ENCODE measurements around the gene GABRA4. TPM values are rescaled to one million over a fixed set of nuclear protein-coding genes. Genes with fewer than 3 reads are reported as not detected.

The GABRA4 gene
- total RNA-seq, 1 donor, result not detected

DNA sequence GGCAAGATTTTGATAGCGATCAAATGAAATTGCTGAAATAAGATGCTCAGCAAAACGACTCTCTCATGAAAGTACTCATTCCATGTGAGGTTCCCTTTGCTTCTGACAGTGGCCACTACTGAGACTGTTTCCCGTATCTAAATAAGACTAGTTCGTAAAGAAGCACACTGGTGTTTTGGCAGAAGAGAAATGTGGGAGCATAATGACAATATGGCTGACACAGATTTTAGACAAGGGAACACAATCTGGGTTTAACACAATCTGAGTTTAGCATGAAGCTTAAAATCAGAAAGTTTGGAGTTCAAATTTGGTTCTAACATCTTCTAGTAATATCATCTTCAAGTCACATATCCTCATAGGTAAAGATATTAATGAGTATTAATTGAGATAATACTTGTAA is 13.7 kb downstream of the GABRA4 start:
- DNase-seq (ENCODE audit: low read depth), result no peak
- H3K4me3 ChIP-seq (ENCODE audit: low read depth, low read length), result no peak overlapping the region
- TF ChIP-seq CTCF (IDR thresholded peaks at IDR 0.05; ENCODE audit: insufficient read depth, low read length), result no peak

GRCh38 chr4:46979283-46979682 is 14.1 kb downstream of the GABRA4 start:
- no peak for TF ChIP-seq CTCF (IDR thresholded peaks at IDR 0.05; ENCODE audit: insufficient read depth, low read length)
- no peak for DNase-seq (ENCODE audit: low read depth)
- H3K4me3 ChIP-seq (ENCODE audit: low read depth, low read length), result no peak overlapping the region

DNA sequence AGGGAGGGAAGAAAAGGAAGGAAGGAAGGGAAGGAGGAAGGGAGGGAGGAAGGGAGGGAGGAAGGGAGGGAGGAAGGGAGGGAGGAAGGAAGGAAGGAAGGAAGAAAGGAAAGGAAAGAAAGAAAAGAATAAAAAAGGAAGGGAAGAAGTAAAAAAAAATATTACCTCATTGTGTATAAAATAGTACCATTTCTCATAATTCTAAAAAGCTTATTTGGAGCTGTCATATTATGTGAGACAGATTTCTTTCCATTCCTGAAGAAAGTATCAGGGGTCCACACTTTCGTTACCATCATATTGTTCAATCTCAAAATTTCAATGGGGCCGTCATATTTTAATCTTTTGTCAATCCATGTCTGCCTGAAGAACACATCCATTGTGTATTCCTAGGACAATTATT is 16.1 kb downstream of the GABRA4 start:
- DNase-seq (ENCODE audit: low read depth), result no peak
- no peak for TF ChIP-seq CTCF (IDR thresholded peaks at IDR 0.05; ENCODE audit: insufficient read depth, low read length)

DNA sequence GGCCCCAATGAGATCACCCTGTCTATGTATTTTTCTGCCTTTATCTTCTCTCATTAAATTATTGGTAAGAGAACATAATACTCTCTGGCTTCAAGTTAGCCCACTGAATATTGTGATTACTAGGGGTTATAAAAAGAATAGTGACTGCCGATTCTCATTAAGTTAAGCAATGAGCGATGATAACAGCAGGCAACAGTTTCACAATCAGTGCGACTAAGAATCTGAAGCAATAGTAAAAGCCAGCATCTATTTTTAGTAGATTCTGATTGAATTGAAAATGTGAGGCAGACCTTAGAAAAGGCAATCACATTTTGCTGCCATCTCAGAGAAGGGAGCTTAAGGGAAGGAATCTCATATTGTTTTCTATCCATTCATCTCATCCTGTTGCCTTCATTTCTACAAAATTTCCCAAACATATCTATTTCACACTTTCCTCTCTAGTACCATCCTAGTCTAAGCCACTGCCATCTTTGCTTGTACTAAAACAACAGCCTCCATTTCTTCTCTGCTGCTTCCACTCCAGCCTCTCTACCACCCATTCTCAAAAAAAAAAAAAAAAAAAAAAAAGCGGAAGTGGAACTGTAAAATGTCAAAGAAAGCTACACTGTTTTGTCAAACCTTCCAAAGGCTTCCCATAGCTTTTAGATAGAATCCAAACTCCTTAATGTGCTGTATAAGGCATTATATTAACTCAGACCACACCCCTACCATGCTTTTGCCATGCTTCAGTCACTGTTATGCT is 17.4 kb downstream of the GABRA4 start:
- peak; percentile 11 for DNase-seq (ENCODE audit: low read depth)
- no peak overlapping the region for H3K4me3 ChIP-seq (ENCODE audit: low read depth, low read length)
- TF ChIP-seq CTCF (IDR thresholded peaks at IDR 0.05; ENCODE audit: insufficient read depth, low read length), result no peak

More for the DNA sequence above, 16.1 kb downstream of the GABRA4 start:
- no peak overlapping the region for H3K4me3 ChIP-seq (ENCODE audit: low read depth, low read length)

DNA sequence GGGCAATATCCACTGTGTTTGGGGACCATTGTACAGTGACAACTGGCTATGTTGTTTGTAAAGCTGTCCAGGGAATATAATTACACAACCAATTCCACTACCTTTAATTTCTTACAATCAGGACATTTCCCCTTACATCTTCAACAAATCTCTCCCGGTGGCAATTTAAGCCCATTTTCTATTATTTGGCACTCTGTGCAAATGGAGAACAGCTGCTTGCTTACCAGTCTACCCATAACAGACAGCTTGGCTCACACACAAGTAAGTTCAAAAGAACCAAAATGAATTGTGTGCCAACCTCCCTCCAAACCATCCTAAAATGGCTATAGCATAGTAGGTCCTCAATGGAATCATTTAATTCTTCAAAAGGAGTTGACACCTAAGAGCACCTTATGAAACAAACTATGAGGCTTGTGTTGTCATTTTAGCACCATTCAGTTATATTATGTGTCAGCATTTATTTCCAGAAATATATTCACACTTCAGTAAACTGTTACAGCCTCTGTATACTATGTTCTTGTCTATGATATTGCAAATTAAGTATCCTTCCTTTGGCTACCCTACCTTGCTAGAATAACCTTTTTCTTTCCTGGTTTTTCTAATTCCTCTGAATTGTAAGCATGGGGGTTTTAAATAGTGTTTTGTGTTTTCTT is 18.4 kb downstream of the GABRA4 start:
- DNase-seq (ENCODE audit: low read depth), result no peak
- H3K4me3 ChIP-seq (ENCODE audit: low read depth, low read length), result no peak overlapping the region
- no peak for TF ChIP-seq CTCF (IDR thresholded peaks at IDR 0.05; ENCODE audit: insufficient read depth, low read length)

DNA sequence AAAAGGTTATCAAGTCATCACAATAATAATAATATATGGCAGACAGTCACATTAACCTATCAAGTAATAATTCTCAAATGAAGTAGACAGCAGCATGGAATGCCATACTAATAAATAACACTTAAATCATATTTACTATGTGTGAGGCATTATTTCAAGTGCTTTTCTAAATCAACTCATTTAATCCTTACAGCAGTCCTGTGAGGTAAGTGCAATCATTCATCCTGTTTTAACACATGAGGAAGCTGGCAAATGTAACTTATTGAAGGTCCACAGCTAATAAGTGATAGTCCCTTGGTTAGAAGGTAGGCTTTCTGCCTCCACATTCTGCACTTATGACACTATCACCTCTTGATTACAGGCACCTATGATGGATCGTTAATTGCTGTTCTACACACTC is 24.5 kb downstream of the GABRA4 start:
- H3K4me3 ChIP-seq (ENCODE audit: low read depth, low read length), result no peak overlapping the region
- TF ChIP-seq CTCF (IDR thresholded peaks at IDR 0.05; ENCODE audit: insufficient read depth, low read length), result no peak
- no peak for DNase-seq (ENCODE audit: low read depth)
